Kidney (tissue), 14 donors: ENCODE measurements around the gene ZNF639. TPM values are rescaled to one million over a fixed set of nuclear protein-coding genes. Genes with fewer than 3 reads are reported as not detected.

Experiments used
- DNase-seq, 5 donors: peaks; one replicate each; pipeline ENCODE4 v3.0.0-alpha.2; 2013 to 2020
- FAIRE-seq: peaks from 2 replicates; lab custom pipeline; 2012; peaks lifted over from hg19 to GRCh38; lab: Jason Lieb, UNC
- H3K27ac ChIP-seq, 2 donors: one replicate each; pipeline ENCODE4 v1.7.0; 2013; ENCODE audit warnings: low read depth in 2 of 2, low read length in 2 of 2, inconsistent platforms in 1 of 2
- H3K27me3 ChIP-seq: one replicate; pipeline ENCODE4 v1.7.1; 2013; ENCODE audit warnings: low read length, inconsistent platforms; ENCODE audit not compliant: control insufficient read depth, insufficient read depth
- H3K36me3 ChIP-seq, 3 donors: one replicate each; pipeline versions ENCODE4 v1.7.0 to v1.7.1; 2013; ENCODE audit warnings: low read length in 3 of 3, control low read depth in 1 of 3, inconsistent platforms in 1 of 3; ENCODE audit not compliant: insufficient read depth in 3 of 3, control insufficient read depth in 2 of 3
- H3K4me1 ChIP-seq, 3 donors: one replicate each; pipeline versions ENCODE4 v1.7.0 to v1.7.1; 2013; ENCODE audit warnings: low read length in 3 of 3, inconsistent platforms in 1 of 3, low read depth in 1 of 3; ENCODE audit not compliant: control insufficient read depth in 2 of 3, insufficient read depth in 2 of 3
- H3K4me3 ChIP-seq, 3 donors: one replicate each; pipeline versions ENCODE4 v1.7.0 to v1.8.1; 2013; ENCODE audit warnings: low read length in 3 of 3, control low read depth in 1 of 3, inconsistent platforms in 1 of 3
- H3K9ac ChIP-seq, 3 donors: one replicate each; pipeline versions ENCODE4 v1.7.0 to v1.7.1; 2013; ENCODE audit warnings: low read length in 3 of 3, control low read depth in 1 of 3, inconsistent platforms in 1 of 3
- H3K9me3 ChIP-seq, 3 donors: one replicate each; pipeline versions ENCODE4 v1.7.0 to v1.7.1; 2013; ENCODE audit warnings: low read length in 3 of 3, control low read depth in 1 of 3, inconsistent platforms in 1 of 3; ENCODE audit not compliant: control insufficient read depth in 2 of 3, insufficient read depth in 1 of 3
- intact Hi-C: fragments of 100-400 bp; cut with DNase I; formaldehyde crosslinking; loops from one replicate; pipeline ENCODE4 v1.11.1; 2022
- polyA plus RNA-seq: library from polyadenylated mRNA; stranded (reverse); fragments of 350-450 nt; fragmentation: Illumina TruSeq; extraction: RNeasy Lipid Tissue Mini Kit (QIAGEN cat#74804); gene quantifications from one replicate; pipeline ENCODE4 v1.2.3, GENCODE V29; 2014; ENCODE audit warnings: low read depth, low replicate concordance; ENCODE audit not compliant: insufficient read depth
- total RNA-seq: library from RNA; stranded (reverse); fragmentation: NEBNext Ultra II Directional; extraction: Animal tissue kit (Norgen Biotek cat#: 25700); gene quantifications from one replicate; pipeline ENCODE4 v1.2.1, GENCODE V29; 2021
- TF ChIP-seq, protein P1 (sequence below): IDR thresholded peaks from 3 replicates; pipeline ENCODE4 v1.5.1; 2012; ENCODE audit warnings: mild to moderate bottlenecking, moderate library complexity, borderline replicate concordance; ENCODE audit not compliant: insufficient read depth; ENCODE audit errors: extremely low read depth
- donor health status: control.
- donor health status: control.
- donor health status: control.
- donor health status: control.
- donor health status: control.
- donor health status: DM: yes; HTN: yes; CAD: no.
- donor health status: Normal renal cell carcinoma (clear cell type).

Gene ZNF639
- total and polyA plus RNA-seq, 2 donors from 2014 or later = 17.9 to 35.6 TPM

GRCh38 chr3:179347345-179348194 is 24.7 kb downstream of the ZNF639 start, which contains the start of gene MFN1:
Gene MFN1, plus strand, starts transcription at chr3:179347709. Its CDS starts 1,143 bp downstream, at chr3:179348852.
- FAIRE-seq = peak; percentile 94
- Histone ChIP-seq H3K9me3 (no peaks in the 10 kb centered on the region), H3K27me3 (no peaks in the 10 kb centered on the region), H3K27ac (peak within 1 kb of the TSS; percentile 67 to 77), H3K9ac (peak within 1 kb of the TSS; percentile 20 to 93 (median 56)), H3K36me3 (peaks cover 0 to 15% (median 6%) of the 10 kb centered on the region in 3 donors), H3K4me1 (no peaks in the 10 kb centered on the region), H3K4me3 (peak within 1 kb of the TSS; percentile 77 to 96 (median 88))
- intact Hi-C loops = no loop called here
- peak; percentile 96 to 99 (median 97) for DNase-seq
- TF ChIP-seq, protein P1, sequence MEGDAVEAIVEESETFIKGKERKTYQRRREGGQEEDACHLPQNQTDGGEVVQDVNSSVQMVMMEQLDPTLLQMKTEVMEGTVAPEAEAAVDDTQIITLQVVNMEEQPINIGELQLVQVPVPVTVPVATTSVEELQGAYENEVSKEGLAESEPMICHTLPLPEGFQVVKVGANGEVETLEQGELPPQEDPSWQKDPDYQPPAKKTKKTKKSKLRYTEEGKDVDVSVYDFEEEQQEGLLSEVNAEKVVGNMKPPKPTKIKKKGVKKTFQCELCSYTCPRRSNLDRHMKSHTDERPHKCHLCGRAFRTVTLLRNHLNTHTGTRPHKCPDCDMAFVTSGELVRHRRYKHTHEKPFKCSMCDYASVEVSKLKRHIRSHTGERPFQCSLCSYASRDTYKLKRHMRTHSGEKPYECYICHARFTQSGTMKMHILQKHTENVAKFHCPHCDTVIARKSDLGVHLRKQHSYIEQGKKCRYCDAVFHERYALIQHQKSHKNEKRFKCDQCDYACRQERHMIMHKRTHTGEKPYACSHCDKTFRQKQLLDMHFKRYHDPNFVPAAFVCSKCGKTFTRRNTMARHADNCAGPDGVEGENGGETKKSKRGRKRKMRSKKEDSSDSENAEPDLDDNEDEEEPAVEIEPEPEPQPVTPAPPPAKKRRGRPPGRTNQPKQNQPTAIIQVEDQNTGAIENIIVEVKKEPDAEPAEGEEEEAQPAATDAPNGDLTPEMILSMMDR = no peak

DNA sequence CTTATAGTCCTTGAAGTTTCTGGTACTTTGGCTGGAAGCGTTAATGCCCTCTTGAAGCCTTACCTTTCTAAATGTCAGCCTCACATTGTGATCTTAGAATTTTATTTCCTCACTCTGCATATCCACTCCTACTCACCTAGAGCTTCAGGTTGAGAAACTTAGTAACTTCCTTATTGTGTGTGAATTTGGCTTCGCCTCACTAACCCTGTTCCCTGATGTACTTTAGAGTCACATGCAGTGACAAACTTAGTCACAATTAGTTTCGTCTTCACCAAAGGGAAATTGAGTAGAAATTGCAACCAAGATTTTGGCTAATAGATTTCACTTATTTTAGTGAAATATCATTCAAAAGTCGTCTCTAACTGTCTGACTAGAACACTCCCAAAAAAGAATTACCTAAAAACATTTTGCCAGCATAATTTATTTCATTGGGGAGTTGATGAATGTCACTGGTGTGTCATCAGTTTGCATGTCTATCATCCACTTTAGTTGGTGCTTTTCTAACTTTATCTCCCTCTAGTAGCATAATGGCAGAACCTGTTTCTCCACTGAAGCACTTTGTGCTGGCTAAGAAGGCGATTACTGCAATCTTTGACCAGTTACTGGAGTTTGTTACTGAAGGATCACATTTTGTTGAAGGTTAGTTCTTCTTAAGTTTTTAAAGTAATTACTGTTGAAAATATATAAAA is 25.6 kb downstream of the ZNF639 start:
- H3K36me3 ChIP-seq = peaks cover under 1 to 16% (median 6%) of the 10 kb centered on the region in 3 donors
- peak in 2 of 5 donors; percentile 29 to 37 for DNase-seq
- no peaks in the 10 kb centered on the region for H3K27me3 ChIP-seq
- intact Hi-C loops = no loop called here
- peak overlapping the region; percentile 37 to 77 for H3K27ac ChIP-seq
- no peaks in the 10 kb centered on the region for H3K9me3 ChIP-seq
- H3K4me1 ChIP-seq = no peaks in the 10 kb centered on the region
- H3K9ac ChIP-seq = peak overlapping the region; percentile 20 to 61 (median 55)
- no peak for FAIRE-seq
- peak overlapping the region; percentile 77 to 96 (median 88) for H3K4me3 ChIP-seq
- TF ChIP-seq, protein P1 = no peak

DNA sequence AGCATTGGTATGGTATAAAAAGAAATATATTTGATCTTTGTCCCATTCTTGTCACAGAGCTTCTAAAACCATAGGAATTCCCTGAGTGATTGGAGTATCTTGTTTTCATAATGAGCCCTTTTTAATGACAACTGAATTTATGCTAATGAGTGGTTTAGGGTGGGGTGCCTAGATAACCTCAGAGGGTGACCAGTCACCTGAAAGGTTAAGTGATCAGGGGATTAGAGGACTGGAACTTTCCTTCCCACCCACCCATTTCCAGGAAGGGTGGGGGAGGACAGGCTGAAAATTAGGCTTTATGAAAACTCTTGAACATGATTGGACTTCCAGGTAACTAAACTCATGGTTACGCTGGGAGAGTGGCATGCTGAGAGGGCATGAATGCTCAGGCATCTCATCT is 33.2 kb downstream of the ZNF639 start:
- TF ChIP-seq, protein P1 = no peak
- Histone ChIP-seq H3K9me3 (no peaks in the 10 kb centered on the region), H3K27ac (no peak overlapping the region), H3K36me3 (peaks cover 9 to 46% (median 11%) of the 10 kb centered on the region in 3 donors), H3K4me1 (no peaks in the 10 kb centered on the region), H3K4me3 (no peak overlapping the region), H3K27me3 (no peaks in the 10 kb centered on the region), H3K9ac (no peak overlapping the region)
- no peak for DNase-seq
- intact Hi-C loops = no loop called here
- no peak for FAIRE-seq
